ENCODE results near the gene KPNA1.

DNA sequence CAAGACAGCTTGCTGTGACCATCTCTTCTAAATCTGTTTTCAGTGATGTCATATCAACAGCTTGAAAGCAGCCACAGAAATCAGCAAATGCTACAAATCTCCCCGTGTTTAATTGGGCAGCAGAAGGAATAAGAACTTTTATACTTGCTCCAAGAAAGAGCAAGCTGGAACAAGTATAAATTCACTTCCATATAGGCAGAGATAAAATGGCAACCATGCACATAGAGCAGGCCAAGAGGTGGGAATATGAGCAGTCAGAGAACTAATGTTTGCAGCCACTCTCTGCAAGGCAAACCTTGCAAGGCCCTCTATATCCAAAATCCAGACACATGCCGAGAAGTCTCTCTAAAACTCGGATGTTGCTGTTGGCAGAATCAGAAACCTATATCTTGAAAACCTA is 33.3 kb upstream of the KPNA1 start:
- TF ChIP-seq TAF1 (IDR thresholded peaks at IDR 0.05; ENCODE audit: low read depth, low read length) (no peak), POLR2AphosphoS5 (IDR thresholded peaks at IDR 0.05; ENCODE audit: low read depth, low read length) (no peak)

Measured in GM12891 (cell line).